Activated T-cell treated with anti-CD3 and anti-CD28 coated beads, Interleukin-2, amount 50 U/mL, for 4 hours (primary cell): Measurements from ENCODE around the gene TMEM30B. TPM values are rescaled to one million over a fixed set of nuclear protein-coding genes. Genes with fewer than 3 reads are reported as not detected.

Source experiments
- ATAC-seq, 2 donors: fragments of 200-7000 bp; cut with Tn5 transposase; one replicate each; pipeline ENCODE4 v1.10.0; 2021
- DNase-seq: peaks from one replicate; pipeline ENCODE4 v3.0.0-alpha.2; 2020
- H3K27me3 Mint-ChIP-seq: one replicate; pipeline ENCODE4 v1.8.0; 2021; ENCODE audit warnings: low read depth, mixed read lengths
- H3K36me3 Mint-ChIP-seq: one replicate; pipeline ENCODE4 v1.8.0; 2022; ENCODE audit warnings: mixed read lengths; ENCODE audit not compliant: insufficient read depth
- H3K4me1 Mint-ChIP-seq: one replicate; pipeline ENCODE4 v1.8.0; 2021; ENCODE audit warnings: low read depth, mixed read lengths
- H3K4me3 Mint-ChIP-seq: one replicate; pipeline ENCODE4 v1.8.0; 2021; ENCODE audit warnings: mild to moderate bottlenecking, moderate library complexity, mixed read lengths
- H3K9me3 Mint-ChIP-seq: one replicate; pipeline ENCODE4 v1.8.0; 2021; ENCODE audit warnings: mixed read lengths
- total RNA-seq, 3 donors: library from RNA; stranded (reverse); gene quantifications; one replicate each; pipeline ENCODE4 v1.2.1, GENCODE V29; 2021

TMEM30B gene
- total RNA-seq, 3 donors from 2014 or later, result 1.1 to 1.5 (median 1.3) TPM

DNA sequence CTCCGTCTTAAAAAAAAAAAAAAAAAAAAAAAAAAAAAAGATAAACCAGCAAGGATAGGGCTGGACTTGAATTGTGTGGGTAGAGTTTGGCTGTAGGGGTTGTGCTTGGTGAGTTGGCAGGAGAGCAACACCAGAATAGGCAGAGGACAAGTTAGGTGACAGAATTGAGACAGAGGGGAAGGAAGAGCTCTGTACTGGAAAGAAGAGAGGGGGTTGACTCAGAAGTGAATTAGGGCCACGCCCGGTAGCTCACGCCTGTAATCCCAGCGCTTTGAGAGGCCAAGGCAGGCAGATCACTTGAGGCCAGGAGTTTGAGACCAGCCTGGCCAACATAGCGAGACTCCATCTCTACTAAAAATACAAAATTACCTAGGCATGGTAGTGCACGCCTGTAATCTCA is 6.1 kb upstream of the TMEM30B start:
- no peaks in the 10 kb centered on the region for H3K9me3 Mint-ChIP-seq
- H3K27me3 Mint-ChIP-seq, result no peaks in the 10 kb centered on the region
- DNase-seq (no peak), ATAC-seq (no peak)
- peaks cover 10% of the 10 kb centered on the region for H3K4me1 Mint-ChIP-seq
- H3K36me3 Mint-ChIP-seq, result no peaks in the 10 kb centered on the region
- no peak overlapping the region for H3K4me3 Mint-ChIP-seq

DNA sequence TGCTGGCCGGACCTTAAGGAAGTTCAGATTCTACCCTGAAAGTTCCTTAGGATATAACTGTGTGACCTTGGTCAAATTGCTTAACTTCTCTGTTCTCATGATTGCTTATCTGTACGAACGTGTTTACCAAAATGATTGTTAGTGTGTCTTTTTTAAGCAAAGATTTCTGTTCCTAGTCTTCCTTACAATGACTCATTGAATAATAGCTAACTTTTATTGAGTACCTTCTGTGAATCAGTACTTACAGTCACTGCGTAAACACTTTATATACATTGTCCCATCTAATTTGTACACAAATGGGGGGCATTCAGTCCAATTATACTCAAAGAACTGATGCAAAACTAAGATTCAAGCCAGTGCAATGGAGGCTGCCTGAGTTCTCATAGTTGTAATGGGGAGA is 4.2 kb upstream of the TMEM30B start:
- no peaks in the 10 kb centered on the region for H3K27me3 Mint-ChIP-seq
- peaks cover 15% of the 10 kb centered on the region for H3K4me1 Mint-ChIP-seq
- ATAC-seq (no peak), DNase-seq (no peak)
- no peaks in the 10 kb centered on the region for H3K9me3 Mint-ChIP-seq
- no peak overlapping the region for H3K4me3 Mint-ChIP-seq
- no peaks in the 10 kb centered on the region for H3K36me3 Mint-ChIP-seq

DNA sequence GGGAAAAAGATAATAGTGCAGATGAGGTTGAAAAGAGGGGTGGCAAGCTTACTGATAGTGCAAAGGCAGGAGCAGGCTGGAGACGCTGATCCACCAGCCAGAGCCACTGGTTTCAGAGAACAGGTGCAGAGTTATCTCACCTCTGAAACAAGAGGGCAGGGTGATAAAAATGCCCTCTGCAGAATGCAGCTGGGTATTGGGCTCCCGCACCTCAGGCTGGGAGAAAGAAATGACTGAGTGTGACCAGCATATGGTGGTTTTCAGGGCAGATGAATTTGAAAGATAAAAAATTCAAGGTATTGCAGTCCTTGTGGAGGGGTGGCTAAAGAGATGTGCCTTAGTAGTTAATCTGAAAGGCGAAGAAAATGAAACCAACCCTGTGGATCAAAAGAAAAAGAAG is 2.9 kb upstream of the TMEM30B start:
- Mint-ChIP-seq H3K4me1 (peaks cover 27% of the 10 kb centered on the region), H3K36me3 (no peaks in the 10 kb centered on the region), H3K9me3 (no peaks in the 10 kb centered on the region), H3K4me3 (no peak overlapping the region), H3K27me3 (peaks cover 1% of the 10 kb centered on the region)
- DNase-seq, result no peak
- ATAC-seq, result no peak

DNA sequence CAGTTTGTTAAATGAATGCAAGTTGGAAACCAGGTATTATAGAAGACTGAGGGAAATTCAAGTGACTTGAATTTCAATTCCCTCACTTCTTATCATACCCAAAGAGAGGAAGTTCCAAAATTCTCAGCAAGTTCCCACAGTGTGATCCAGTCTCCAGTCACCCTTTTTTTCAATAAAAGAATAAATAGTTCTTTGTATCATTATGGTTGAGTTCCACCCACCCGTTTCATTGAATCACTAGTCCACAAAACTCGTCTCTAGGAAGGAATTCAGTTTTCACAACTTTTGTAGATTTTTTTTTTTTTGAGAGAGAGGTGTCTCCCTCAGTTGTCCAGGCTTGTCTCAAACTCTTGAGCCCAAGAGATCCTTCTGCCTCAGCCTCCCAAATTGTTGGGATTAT is 1.6 kb upstream of the TMEM30B start:
- Mint-ChIP-seq H3K4me1 (peaks cover 29% of the 10 kb centered on the region), H3K9me3 (no peaks in the 10 kb centered on the region)

DNA sequence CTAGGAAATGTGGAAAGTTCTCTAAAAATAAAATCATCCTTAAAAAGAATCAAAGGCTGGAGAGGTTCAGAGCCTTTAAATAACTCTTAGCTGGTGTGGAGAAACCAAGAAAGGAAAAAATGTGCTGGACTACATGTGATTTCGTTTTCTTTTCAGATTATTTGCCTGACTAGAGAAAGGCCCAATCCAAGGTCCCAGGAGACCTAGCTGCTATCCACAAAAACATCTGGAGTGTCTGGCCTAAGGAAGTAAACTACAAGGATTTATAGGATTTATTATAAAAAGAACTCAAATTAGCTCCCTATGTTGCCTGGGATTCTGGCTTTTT is 774 bp upstream of the TMEM30B start:
- H3K9me3 Mint-ChIP-seq, result no peaks in the 10 kb centered on the region
- no peak for DNase-seq
- H3K4me3 Mint-ChIP-seq, result no peak overlapping the region
- peaks cover 2% of the 10 kb centered on the region for H3K27me3 Mint-ChIP-seq
- ATAC-seq, result no peak
- peaks cover 29% of the 10 kb centered on the region for H3K4me1 Mint-ChIP-seq
- no peaks in the 10 kb centered on the region for H3K36me3 Mint-ChIP-seq

More for the DNA sequence above, 1.6 kb upstream of the TMEM30B start:
- ATAC-seq (no peak), DNase-seq (no peak)
- Mint-ChIP-seq H3K36me3 (no peaks in the 10 kb centered on the region), H3K4me3 (no peak overlapping the region), H3K27me3 (peaks cover 2% of the 10 kb centered on the region)

DNA sequence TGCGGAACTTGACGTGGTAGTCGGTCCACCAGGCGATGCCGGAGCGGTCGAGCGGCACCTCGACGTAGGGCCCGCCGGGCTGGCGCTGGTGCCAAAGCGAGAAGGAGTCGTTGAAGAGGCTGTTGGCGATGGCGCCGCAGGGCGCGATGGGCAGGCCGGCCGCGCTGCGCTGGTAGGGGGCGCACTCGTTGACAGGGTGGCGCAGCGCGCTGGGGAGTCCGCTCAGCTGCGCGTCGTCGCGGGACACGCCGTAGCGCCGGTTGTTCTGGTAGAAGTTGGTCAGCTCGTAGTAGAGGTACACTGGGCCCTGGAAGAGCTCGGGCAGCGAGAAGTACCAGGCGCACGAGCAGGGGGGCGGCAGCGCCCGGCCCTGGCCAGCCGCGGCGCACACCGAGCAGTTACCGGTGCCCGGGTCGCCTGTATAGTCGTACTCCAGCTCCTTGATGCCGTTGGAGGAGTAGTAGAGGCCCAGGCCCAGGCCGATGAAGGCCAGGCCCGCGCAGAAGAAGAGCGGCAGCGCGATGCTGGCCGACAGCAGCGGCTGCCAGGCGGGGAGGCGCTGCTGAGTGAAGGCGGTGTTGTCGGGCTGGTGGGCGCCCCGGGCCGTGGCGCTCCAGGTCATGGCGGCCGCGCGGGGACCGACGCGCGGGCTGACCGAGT is 482 bp downstream of the TMEM30B start:
- peak; percentile 80 for DNase-seq
- peak; percentile 90 to 91 for ATAC-seq
- no peaks in the 10 kb centered on the region for H3K36me3 Mint-ChIP-seq
- peaks cover 28% of the 10 kb centered on the region for H3K4me1 Mint-ChIP-seq
- H3K9me3 Mint-ChIP-seq, result no peaks in the 10 kb centered on the region
- peak overlapping the region; percentile 86 for H3K4me3 Mint-ChIP-seq
- H3K27me3 Mint-ChIP-seq, result peaks cover 2% of the 10 kb centered on the region

DNA sequence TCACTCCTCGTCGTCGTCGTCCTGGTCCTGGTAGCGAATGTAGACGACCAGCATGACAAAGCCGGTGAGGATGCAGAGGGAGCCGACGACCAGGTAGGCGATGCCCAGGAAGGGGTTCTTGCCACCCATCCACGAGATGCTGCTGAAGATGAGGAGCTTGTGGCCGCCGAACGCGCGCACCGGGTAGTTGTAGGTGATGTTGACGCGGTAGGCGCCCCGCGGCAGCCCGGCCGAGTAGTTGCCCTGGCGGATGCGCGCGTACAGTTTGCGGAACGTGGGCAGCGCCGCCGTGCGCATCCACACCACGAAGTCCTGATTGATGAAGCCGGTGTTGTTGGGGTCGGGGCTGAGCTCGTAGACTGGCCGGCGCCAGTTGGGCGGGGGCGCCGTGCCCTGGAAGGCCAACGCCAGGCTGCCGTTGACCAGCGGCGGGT is 1.0 kb downstream of the TMEM30B start:
- ATAC-seq (peak; percentile 51), DNase-seq (peak; percentile 37)
- H3K4me3 Mint-ChIP-seq, result peak overlapping the region; percentile 86
- H3K4me1 Mint-ChIP-seq, result peaks cover 28% of the 10 kb centered on the region
- peaks cover 2% of the 10 kb centered on the region for H3K27me3 Mint-ChIP-seq
- no peaks in the 10 kb centered on the region for H3K36me3 Mint-ChIP-seq
- H3K9me3 Mint-ChIP-seq, result no peaks in the 10 kb centered on the region

DNA sequence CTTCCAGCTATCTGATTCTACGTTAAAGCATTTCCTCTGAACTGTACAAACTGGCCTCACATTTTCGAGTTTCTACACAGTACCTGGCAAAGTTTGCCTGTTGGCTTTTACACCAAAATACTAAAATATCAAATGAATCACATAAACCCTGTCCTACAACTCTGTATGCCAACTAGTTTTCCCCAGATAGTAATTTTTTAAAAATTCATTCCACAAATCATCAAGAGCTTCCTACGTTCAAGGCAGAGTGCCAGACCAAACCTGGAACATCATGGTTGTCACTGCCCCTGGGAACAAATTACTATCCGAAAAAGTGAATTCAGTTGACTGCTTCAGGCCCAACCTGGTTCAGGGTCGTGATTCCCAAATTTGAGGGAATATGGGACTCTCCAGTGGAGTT is 2.1 kb downstream of the TMEM30B start:
- ATAC-seq, result no peak
- Mint-ChIP-seq H3K4me1 (peaks cover 25% of the 10 kb centered on the region), H3K27me3 (peaks cover 5% of the 10 kb centered on the region), H3K4me3 (peak overlapping the region; percentile 86), H3K9me3 (no peaks in the 10 kb centered on the region), H3K36me3 (no peaks in the 10 kb centered on the region)
- DNase-seq, result no peak

DNA sequence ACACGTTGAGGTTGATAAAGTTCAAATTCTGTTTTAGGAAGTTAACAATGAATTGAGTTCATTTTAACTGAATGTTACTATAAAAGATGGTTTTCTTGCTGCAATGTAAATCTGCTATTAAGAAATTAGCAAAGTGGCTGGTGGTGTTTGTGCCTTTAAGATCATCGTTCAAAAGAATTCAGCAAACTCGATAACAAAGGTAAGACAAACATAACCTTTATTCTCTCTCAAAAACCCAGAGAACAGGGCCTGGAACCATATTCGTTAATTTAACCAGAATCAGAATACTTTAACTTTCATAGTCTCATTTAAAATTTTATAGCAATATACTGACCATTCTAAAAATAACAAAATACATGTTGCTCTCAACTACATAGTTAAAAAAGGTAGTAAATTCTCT is 3.4 kb downstream of the TMEM30B start:
- ATAC-seq, result no peak
- Mint-ChIP-seq H3K36me3 (no peaks in the 10 kb centered on the region), H3K27me3 (peaks cover 8% of the 10 kb centered on the region), H3K9me3 (no peaks in the 10 kb centered on the region), H3K4me1 (peaks cover 19% of the 10 kb centered on the region), H3K4me3 (no peak overlapping the region)
- no peak for DNase-seq

DNA sequence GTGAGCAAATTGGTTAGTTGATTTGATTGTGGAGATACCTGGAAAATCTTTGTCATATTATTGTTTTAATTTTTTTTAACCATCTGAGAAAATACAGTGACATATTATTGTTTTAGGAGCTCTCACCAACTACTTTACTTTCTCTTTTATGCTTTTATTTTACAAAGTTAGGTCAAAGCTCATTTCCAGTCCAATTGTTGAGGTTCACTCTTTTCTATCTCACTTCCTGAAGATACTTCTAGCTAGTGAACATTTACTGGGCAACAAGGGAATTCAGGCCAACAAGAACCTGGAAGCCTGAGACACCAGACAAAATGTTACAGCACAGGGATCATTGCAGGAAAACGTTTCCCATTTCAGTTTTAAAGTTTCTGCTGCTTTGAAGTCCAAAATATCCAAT is 3.9 kb downstream of the TMEM30B start:
- H3K4me3 Mint-ChIP-seq, result no peak overlapping the region
- no peaks in the 10 kb centered on the region for H3K9me3 Mint-ChIP-seq
- no peaks in the 10 kb centered on the region for H3K36me3 Mint-ChIP-seq
- ATAC-seq (no peak), DNase-seq (no peak)
- peaks cover 8% of the 10 kb centered on the region for H3K27me3 Mint-ChIP-seq
- H3K4me1 Mint-ChIP-seq, result peaks cover 19% of the 10 kb centered on the region

DNA sequence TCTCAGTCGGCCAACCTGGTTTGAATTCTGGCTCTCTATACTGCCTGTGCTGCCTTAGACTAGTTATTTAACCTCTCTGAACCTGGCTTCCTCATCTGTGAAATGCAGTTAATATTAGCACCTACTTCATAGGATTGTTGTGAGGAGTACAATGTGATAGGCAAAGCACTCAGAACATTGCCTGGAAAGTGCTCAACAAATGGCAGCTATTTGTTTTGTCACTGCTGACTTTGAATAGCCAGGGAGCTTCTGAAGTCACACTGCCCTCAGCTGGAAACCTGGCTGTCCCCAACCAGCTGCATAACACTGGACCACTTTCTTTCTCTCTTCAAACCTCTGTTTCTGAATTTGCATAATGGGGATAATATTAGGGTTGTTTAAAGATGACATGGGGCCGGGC is 9.6 kb downstream of the TMEM30B start:
- DNase-seq (no peak), ATAC-seq (no peak)
- peaks cover 17% of the 10 kb centered on the region for H3K27me3 Mint-ChIP-seq
- no peaks in the 10 kb centered on the region for H3K36me3 Mint-ChIP-seq
- no peaks in the 10 kb centered on the region for H3K9me3 Mint-ChIP-seq
- H3K4me1 Mint-ChIP-seq, result peaks cover 2% of the 10 kb centered on the region
- no peak overlapping the region for H3K4me3 Mint-ChIP-seq

DNA sequence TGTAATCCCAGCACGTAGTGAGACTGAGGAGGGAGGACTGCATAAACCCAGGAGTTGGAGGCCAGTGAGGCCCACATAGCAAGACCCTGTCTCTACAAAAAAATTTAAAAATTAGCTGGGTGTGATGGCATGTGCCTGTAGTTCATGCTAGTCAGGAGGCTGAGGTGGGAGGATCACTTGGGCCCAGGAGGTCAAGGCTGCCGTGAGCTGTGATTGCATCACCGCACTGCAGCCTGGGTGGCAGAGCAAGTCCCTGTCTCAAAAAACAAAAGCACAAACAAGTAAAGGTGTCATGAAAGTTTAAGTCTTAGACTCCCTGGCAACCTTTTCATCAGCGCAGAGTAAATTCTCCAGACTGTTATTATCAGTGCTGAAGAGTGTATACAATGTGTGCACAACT is 10.4 kb downstream of the TMEM30B start:
- no peak overlapping the region for H3K4me3 Mint-ChIP-seq
- H3K36me3 Mint-ChIP-seq, result no peaks in the 10 kb centered on the region
- DNase-seq (no peak), ATAC-seq (no peak)
- peaks cover 21% of the 10 kb centered on the region for H3K27me3 Mint-ChIP-seq
- peaks cover 2% of the 10 kb centered on the region for H3K4me1 Mint-ChIP-seq
- no peaks in the 10 kb centered on the region for H3K9me3 Mint-ChIP-seq

DNA sequence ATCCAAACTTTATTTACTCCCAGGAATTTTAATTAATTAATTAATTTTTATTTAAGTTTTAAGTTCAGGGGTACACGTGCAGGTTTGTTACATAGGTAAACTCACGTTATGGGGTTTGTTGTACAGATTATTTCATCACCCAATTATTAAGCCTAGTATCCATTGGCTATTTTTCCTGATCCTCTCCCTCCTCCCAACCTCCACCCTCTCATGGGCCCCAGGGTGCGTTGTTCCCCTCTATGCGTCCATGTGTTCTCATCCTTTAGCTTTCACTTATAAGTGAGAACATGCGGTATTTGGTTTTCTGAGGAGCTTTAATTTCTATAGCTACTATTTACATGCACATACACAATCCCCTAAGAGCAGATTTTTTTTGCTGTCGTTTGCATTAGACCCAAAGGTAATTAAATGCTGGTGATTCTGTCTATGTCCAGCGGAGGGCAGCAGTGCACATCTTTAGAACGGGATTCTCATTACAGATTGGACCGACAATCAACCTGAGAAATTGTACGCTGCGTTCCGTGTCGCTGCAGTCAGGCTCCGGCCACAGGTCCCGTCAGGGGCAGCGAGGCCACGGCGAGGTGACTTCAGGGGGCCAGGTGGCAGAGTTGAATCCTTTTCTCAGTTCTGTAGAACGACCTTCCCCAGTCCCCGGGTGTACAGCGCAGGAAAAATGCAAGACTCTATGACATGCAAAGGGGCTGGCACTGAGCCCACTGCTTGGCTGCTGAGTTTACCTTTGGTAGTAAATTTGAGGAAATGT is 11.6 kb downstream of the TMEM30B start:
- peak; percentile 72 for DNase-seq
- Mint-ChIP-seq H3K36me3 (no peaks in the 10 kb centered on the region), H3K27me3 (peaks cover 30% of the 10 kb centered on the region), H3K4me3 (peak overlapping the region; percentile 68), H3K9me3 (no peaks in the 10 kb centered on the region), H3K4me1 (peaks cover 2% of the 10 kb centered on the region)
- ATAC-seq, result peak; percentile 92 to 93

DNA sequence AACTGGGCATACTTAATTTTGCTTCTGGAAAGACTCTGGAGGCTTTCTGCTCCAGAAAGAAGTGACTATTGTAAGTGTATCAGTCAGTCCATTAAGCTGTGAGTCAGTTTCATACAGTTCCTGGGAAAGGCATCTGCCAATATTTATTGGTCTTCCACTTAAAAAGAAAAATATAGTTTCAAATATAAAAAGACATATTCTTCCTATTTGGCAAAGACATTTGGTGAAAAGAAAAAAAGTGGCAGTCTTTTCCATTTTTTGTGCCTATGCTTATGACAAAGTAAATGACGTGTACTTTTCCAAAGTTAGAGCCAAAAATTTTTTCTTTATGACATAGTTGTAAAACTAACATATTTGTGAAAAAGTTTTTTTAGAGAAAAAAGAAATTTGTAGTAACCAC is 12.3 kb downstream of the TMEM30B start:
- Mint-ChIP-seq H3K36me3 (no peaks in the 10 kb centered on the region), H3K4me1 (peaks cover 2% of the 10 kb centered on the region), H3K4me3 (no peak overlapping the region), H3K27me3 (peaks cover 26% of the 10 kb centered on the region), H3K9me3 (no peaks in the 10 kb centered on the region)
- ATAC-seq (no peak), DNase-seq (no peak)
